ENCODE data around the gene LHX1. TPM values are rescaled to one million over a fixed set of nuclear protein-coding genes. Genes with fewer than 3 reads are reported as not detected.

Gene LHX1
- total and polyA plus RNA-seq, 10 donors: not detected

GRCh38 chr17:36919407-36919968 lies 17.8 kb upstream of the LHX1 start:
- peaks cover 0 to 60% (median 17%) of the 10 kb centered on the region in 7 donors for H3K27me3 ChIP-seq (replicated peaks in 1 of 7)

GRCh38 chr17:36920032-36921005 lies 17.0 kb upstream of the LHX1 start:
- Histone ChIP-seq H3K27me3 (replicated peaks in 1 of 7) (peaks cover 0 to 68% (median 17%) of the 10 kb centered on the region in 7 donors), H3K4me1 (no peaks in the 10 kb centered on the region), H3K9me3 (no peaks in the 10 kb centered on the region), H3K4me3 (no peak overlapping the region), H3K27ac (no peak overlapping the region), H3K36me3 (no peaks in the 10 kb centered on the region)
- DNase-seq: no peak
- intact Hi-C loops (cut with DNase I; ENCODE audit: low total_unique reads): no loop called here
- TF ChIP-seq CTCF (IDR thresholded peaks at IDR 0.05 in 8 of 11, conservative IDR thresholded peaks at IDR 0.05 in 3 of 11) (no peak), POLR2AphosphoS5 (IDR thresholded peaks at IDR 0.05) (no peak), POLR2A (IDR thresholded peaks at IDR 0.05) (no peak)
- 25 to 36% (median 32%) methylated on average over 18 of the region's 18 CpGs for WGBS, 5 donors

More at GRCh38 chr17:36919407-36919968, 17.8 kb upstream of the LHX1 start:
- no peaks in the 10 kb centered on the region for H3K4me1 ChIP-seq
- intact Hi-C loops (cut with DNase I; ENCODE audit: low total_unique reads): no loop called here
- 74 to 79% (median 76%) methylated on average over 7 of the region's 7 CpGs for WGBS, 5 donors
- TF ChIP-seq POLR2AphosphoS5 (IDR thresholded peaks at IDR 0.05): no peak
- no peak for TF ChIP-seq POLR2A (IDR thresholded peaks at IDR 0.05)
- no peak for TF ChIP-seq CTCF (IDR thresholded peaks at IDR 0.05 in 8 of 11, conservative IDR thresholded peaks at IDR 0.05 in 3 of 11)
- H3K9me3 ChIP-seq: no peaks in the 10 kb centered on the region
- no peak overlapping the region for H3K27ac ChIP-seq
- H3K4me3 ChIP-seq: no peak overlapping the region
- H3K36me3 ChIP-seq: no peaks in the 10 kb centered on the region
- no peak for DNase-seq

GRCh38 chr17:36921095-36921851 lies 16.0 kb upstream of the LHX1 start:
- H3K36me3 ChIP-seq: no peaks in the 10 kb centered on the region
- no peaks in the 10 kb centered on the region for H3K4me1 ChIP-seq
- intact Hi-C loops (cut with DNase I; ENCODE audit: low total_unique reads): no loop called here
- no peak for TF ChIP-seq POLR2AphosphoS5 (IDR thresholded peaks at IDR 0.05)
- no peak for DNase-seq
- WGBS, 5 donors: 71 to 80% (median 72%) methylated on average over 7 of the region's 7 CpGs
- no peaks in the 10 kb centered on the region for H3K9me3 ChIP-seq
- H3K27ac ChIP-seq: no peak overlapping the region
- peaks cover 0 to 77% (median 17%) of the 10 kb centered on the region in 7 donors for H3K27me3 ChIP-seq (replicated peaks in 1 of 7)
- H3K4me3 ChIP-seq: no peak overlapping the region

GRCh38 chr17:36922175-36922574 lies 15.1 kb upstream of the LHX1 start:
- no peaks in the 10 kb centered on the region for H3K9me3 ChIP-seq
- DNase-seq: no peak
- no peak overlapping the region for H3K27ac ChIP-seq
- intact Hi-C loops (cut with DNase I; ENCODE audit: low total_unique reads): no loop called here
- no peak for TF ChIP-seq POLR2AphosphoS5 (IDR thresholded peaks at IDR 0.05)
- no peak for TF ChIP-seq POLR2A (IDR thresholded peaks at IDR 0.05)
- TF ChIP-seq CTCF (IDR thresholded peaks at IDR 0.05 in 8 of 11, conservative IDR thresholded peaks at IDR 0.05 in 3 of 11): no peak
- peaks cover 0 to 82% (median 20%) of the 10 kb centered on the region in 7 donors for H3K27me3 ChIP-seq (replicated peaks in 1 of 7)
- no peak overlapping the region for H3K4me3 ChIP-seq
- H3K4me1 ChIP-seq: no peaks in the 10 kb centered on the region
- H3K36me3 ChIP-seq: no peaks in the 10 kb centered on the region
